Natural killer cell (primary cell): Measurements from ENCODE around the gene KLF16. TPM values are rescaled to one million over a fixed set of nuclear protein-coding genes. Genes with fewer than 3 reads are reported as not detected.

Experiments used
- ATAC-seq, 3 donors: fragments of 150-1000 bp in 2 of 3; fragments of 200-7000 bp in 1 of 3; cut with Tn5 transposase; 1 replicate in 1 of 3; 2 replicates in 2 of 3; pipeline ENCODE4 v1.10.0; 2021; ENCODE audit warnings: mild to moderate bottlenecking in 2 of 3, moderate library complexity in 2 of 3
- DNase-seq, 2 donors: peaks; one replicate each; pipeline versions ENCODE4 v3.0.0 to v3.0.0-alpha.2; 2013 to 2021; ENCODE audit warnings: mixed read lengths in 1 of 2
- H3K27ac ChIP-seq: one replicate; pipeline ENCODE4 v1.5.1; 2013; ENCODE audit warnings: mild to moderate bottlenecking, low read length
- H3K27me3 ChIP-seq: one replicate; pipeline ENCODE4 v1.6.1; 2013; ENCODE audit warnings: low read length; ENCODE audit not compliant: control insufficient read depth, insufficient read depth
- H3K36me3 ChIP-seq: one replicate; pipeline ENCODE4 v1.6.1; 2013; ENCODE audit warnings: low read length; ENCODE audit not compliant: control insufficient read depth, insufficient read depth
- H3K4me1 ChIP-seq: one replicate; pipeline ENCODE4 v1.6.1; 2013; ENCODE audit warnings: low read length; ENCODE audit not compliant: control insufficient read depth, insufficient read depth
- H3K4me3 ChIP-seq: one replicate; pipeline ENCODE4 v1.5.1; 2013; ENCODE audit warnings: low read length
- H3K9me3 ChIP-seq: one replicate; pipeline ENCODE4 v1.6.1; 2013; ENCODE audit warnings: low read length; ENCODE audit not compliant: control insufficient read depth, insufficient read depth
- H3K27ac Mint-ChIP-seq, 2 donors: one replicate each; pipeline ENCODE4 v1.8.0; 2022; ENCODE audit warnings: mild to moderate bottlenecking in 2 of 2, mixed read lengths in 2 of 2, moderate library complexity in 1 of 2
- H3K27me3 Mint-ChIP-seq, 2 donors: one replicate each; pipeline ENCODE4 v1.8.0; 2022; ENCODE audit warnings: low read depth in 2 of 2, mixed read lengths in 2 of 2
- H3K36me3 Mint-ChIP-seq: one replicate; pipeline ENCODE4 v1.8.0; 2022; ENCODE audit warnings: mixed read lengths
- H3K4me1 Mint-ChIP-seq, 2 donors: one replicate each; pipeline ENCODE4 v1.8.0; 2022; ENCODE audit warnings: mixed read lengths in 2 of 2
- H3K4me3 Mint-ChIP-seq: one replicate; pipeline ENCODE4 v1.8.0; 2022; ENCODE audit warnings: mild to moderate bottlenecking, moderate library complexity, mixed read lengths
- H3K9me3 Mint-ChIP-seq, 2 donors: one replicate each; pipeline ENCODE4 v1.8.0; 2022; ENCODE audit warnings: mixed read lengths in 2 of 2
- CTCF ChIP-seq: fragments of 200-600 bp; IDR thresholded peaks from one replicate; pipeline ENCODE4 v1.8.0; 2022; ENCODE audit warnings: antibody characterized with exemption
- WGBS: methylation state at CpG from one replicate; pipeline ENCODE4 v1.1.7; 2013; ENCODE audit warnings: missing lambda C conversion rate; ENCODE audit not compliant: insufficient coverage; 5-methylcytosine and 5-hydroxymethylcytosine counted together
- intact Hi-C: fragments of 100-400 bp; cut with micrococcal nuclease; formaldehyde crosslinking; loops from one replicate; pipeline ENCODE4 v1.14.2; 2022
- total RNA-seq, 4 donors: library from RNA; stranded (reverse); fragments of 120-200 nt in 1 of 4; gene quantifications; one replicate each; pipeline versions ENCODE4 v1.2.3 to v1.2.4, GENCODE V29; 2013 to 2022

The KLF16 gene
- total RNA-seq, 3 donors from 2014 or later (not counting 1 experiment from before 2014, with no cell fraction given) = 29.1 to 38.4 (median 34.8) TPM

DNA sequence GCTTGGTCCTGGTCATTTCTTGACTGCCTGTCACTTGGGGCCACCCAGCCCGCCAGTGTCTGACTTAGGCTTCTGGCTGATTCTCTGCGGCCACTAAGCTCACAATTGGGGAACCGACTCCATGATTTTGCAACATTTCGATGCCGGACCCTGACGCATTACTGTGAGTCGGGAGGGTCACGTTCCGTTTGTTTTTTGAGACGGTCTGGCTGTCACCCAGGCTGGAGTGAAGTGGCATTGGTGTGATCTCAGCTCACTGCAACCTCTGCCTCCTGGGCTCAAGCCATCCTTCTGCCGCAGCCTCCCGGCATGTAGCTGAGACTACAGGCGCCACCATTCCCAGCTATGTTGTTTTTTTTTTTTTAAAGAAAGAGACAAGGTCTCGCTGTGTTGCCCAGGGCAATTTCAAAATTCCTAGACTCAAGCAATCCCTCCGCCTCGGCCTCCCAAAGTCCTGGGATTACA is 38.6 kb upstream of the KLF16 start:
- Histone ChIP-seq H3K36me3 (no peaks in the 10 kb centered on the region), H3K27me3 (no peaks in the 10 kb centered on the region), H3K9me3 (no peaks in the 10 kb centered on the region), H3K27ac (peak overlapping the region; percentile 63), H3K4me1 (peaks cover 49% of the 10 kb centered on the region), H3K4me3 (no peak overlapping the region)
- WGBS = 95% methylated on average over 16 of the region's 16 CpGs
- Mint-ChIP-seq H3K27me3 (no peaks in the 10 kb centered on the region), H3K4me1 (peaks cover 11 to 24% of the 10 kb centered on the region in 2 donors), H3K27ac (peak overlapping the region in 1 of 2 donors; percentile 35), H3K4me3 (no peak overlapping the region), H3K36me3 (no peaks in the 10 kb centered on the region), H3K9me3 (no peaks in the 10 kb centered on the region)
- intact Hi-C loops = no loop called here
- DNase-seq = no peak
- no peak for TF ChIP-seq CTCF
- no peak for ATAC-seq

DNA sequence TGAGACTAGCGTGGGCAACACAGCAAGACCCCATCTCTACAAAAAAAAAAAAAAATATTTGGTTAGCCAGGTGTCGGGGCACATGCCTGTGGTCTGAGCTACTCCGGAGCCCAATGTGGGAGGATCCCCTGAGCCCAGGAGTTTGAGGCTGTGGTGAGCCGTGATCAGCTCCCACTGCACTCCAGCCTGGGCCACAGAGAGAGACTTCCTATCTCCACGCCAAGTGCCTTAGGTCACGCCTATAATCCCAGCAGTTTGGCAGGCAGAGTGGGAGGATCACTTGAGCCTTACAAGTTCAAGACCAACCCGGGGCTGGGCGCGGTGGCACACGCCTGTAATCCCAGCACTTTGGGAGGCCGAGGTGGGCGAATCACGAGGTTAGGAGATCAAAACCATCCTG is 33.1 kb upstream of the KLF16 start:
- TF ChIP-seq CTCF = no peak
- Histone ChIP-seq H3K27me3 (no peaks in the 10 kb centered on the region), H3K4me3 (no peak overlapping the region), H3K4me1 (peaks cover 49% of the 10 kb centered on the region), H3K36me3 (no peaks in the 10 kb centered on the region), H3K9me3 (no peaks in the 10 kb centered on the region), H3K27ac (peak overlapping the region; percentile 83)
- Mint-ChIP-seq H3K27me3 (no peaks in the 10 kb centered on the region), H3K4me1 (peaks cover 12 to 30% of the 10 kb centered on the region in 2 donors), H3K4me3 (peak overlapping the region; percentile 89), H3K9me3 (no peaks in the 10 kb centered on the region), H3K36me3 (no peaks in the 10 kb centered on the region), H3K27ac (peak overlapping the region; percentile 93 to 98)
- ATAC-seq (no peak), DNase-seq (peak in 1 of 2 donors; percentile 31)
- WGBS = 41% methylated on average over 12 of the region's 13 CpGs
- intact Hi-C loops = loop anchor here (5.0 kb wide), 2 partner anchors 34 to 191 kb away; partner anchors contain the start of gene KLF16

GRCh38 chr19:1893791-1894190 is 30.4 kb upstream of the KLF16 start:
- peaks cover 12 to 36% of the 10 kb centered on the region in 2 donors for H3K4me1 Mint-ChIP-seq
- ATAC-seq = no peak

More at GRCh38 chr19:1893791-1894190, 30.4 kb upstream of the KLF16 start:
- no peaks in the 10 kb centered on the region for H3K9me3 Mint-ChIP-seq
- no peak for TF ChIP-seq CTCF
- Histone ChIP-seq H3K9me3 (no peaks in the 10 kb centered on the region), H3K36me3 (no peaks in the 10 kb centered on the region), H3K27ac (no peak overlapping the region), H3K4me1 (peaks cover 47% of the 10 kb centered on the region), H3K4me3 (no peak overlapping the region), H3K27me3 (no peaks in the 10 kb centered on the region)
- H3K36me3 Mint-ChIP-seq = no peaks in the 10 kb centered on the region
- H3K4me3 Mint-ChIP-seq = no peak overlapping the region
- 90% methylated on average over 14 of the region's 17 CpGs for WGBS
- intact Hi-C loops = no loop called here
- DNase-seq = no peak
- H3K27ac Mint-ChIP-seq = peak overlapping the region in 1 of 2 donors; percentile 76
- no peaks in the 10 kb centered on the region for H3K27me3 Mint-ChIP-seq
